Islet precursor cell (in vitro differentiated cells): ENCODE measurements around the gene PLXNC1.

Experiments used
- DNase-seq: peaks from one replicate; pipeline ENCODE4 v3.0.0-alpha.2; 2018

The PLXNC1 gene

DNA sequence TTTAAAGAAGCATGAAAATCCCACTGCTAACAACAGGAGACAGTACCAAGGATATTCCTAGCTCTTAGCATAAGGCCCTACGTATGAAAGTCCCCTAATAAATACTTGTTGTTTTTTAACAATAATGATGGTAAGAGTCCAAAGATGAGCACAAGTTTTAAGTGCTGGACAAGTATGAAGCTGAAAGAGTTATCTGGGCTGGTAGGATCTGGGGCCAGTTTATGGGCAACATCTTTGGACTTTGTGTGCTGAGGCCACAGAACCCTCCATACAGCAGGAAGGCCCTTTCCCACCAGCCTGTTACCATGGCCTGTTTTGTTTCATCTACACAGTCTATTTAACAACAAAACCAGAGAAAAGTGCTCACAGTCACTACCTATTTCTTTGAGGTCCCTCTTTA is 12.5 kb upstream of the PLXNC1 start:
- DNase-seq = no peak

- DNase-seq = no peak
These were observed 8.6 kb upstream of the PLXNC1 start for GRCh38 chr12:94139816-94140215.

- peak; percentile 86 for DNase-seq
These were observed 7.8 kb upstream of the PLXNC1 start for GRCh38 chr12:94140556-94140955.

DNA sequence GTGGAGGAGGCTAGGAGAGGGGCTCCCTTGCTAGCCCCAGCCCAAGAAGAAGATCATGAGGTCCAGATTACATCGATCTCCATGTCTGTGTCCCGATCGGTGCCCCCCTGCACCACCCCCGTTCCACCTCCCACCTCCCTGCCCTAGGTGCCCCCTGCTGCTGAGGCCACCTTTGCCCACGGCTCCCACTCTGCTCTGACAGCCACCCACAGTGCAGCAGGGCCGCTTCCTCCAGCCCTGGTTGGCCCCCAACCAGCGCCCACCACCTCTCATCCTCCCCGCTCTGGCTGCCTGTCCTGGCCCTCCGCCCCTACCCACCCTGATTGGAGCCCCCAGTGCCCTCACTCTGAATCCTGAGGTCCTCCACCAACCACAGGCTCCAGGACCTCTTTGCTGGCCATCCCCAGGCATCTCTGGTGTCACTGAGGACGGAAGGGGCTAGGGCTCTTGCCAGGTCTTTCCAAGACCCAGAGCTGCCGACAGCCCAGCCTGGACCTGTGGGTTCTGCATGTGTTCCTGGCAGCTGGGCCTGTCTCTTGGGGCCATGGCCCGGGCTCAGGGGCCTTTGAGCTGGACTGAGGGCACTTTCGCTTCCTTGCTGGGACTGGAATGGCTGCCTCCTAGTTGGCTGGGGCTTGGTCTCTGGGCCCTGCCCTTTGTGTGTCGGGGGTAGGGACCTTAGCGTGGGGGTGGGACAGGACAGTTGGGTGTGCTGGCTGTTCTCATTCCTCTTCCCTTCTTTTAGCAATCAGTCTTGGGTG is 7.2 kb upstream of the PLXNC1 start:
- no peak for DNase-seq

GRCh38 chr12:94141892-94142291 is 6.5 kb upstream of the PLXNC1 start:
- DNase-seq = no peak

DNA sequence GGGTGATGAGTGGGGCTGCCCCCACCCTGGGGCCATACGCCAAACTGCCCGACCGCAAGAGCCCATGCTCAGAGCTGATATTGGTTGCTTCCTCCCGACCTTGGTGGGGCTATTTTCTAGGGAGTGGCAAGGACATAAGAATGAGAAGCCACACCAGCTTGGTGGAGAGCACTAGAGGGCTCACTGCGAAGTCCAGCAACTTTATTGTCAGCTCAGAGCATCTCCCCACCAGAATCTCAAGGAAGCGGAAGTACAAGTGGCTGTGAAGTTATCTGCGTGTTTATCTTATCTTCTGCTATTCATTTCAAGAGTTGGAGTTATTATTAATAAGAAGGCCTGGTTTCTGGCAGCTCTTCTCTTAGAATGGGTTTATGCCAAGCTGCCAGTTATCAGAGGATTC is 4.9 kb upstream of the PLXNC1 start:
- DNase-seq = no peak

GRCh38 chr12:94143951-94144350 is 4.4 kb upstream of the PLXNC1 start:
- DNase-seq = no peak

DNA sequence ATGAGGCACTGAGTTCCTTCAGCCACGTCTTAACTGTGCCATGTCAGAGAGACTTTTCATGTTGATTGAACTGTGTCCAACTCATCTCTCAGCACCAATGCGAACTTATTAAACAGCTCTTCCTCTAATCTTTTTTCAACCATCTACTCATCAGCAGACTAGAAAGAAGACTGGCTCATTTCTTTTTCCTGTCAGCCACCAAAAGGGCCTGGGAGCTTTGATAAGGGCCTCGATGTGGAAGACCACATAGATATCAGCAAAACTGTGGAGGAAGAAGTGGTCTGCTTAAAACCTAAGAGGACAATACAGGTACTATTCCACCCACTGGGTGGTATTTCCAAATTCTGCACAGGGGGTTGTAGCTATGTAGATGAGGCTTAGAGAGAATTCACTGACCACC is 3.6 kb upstream of the PLXNC1 start:
- DNase-seq = no peak

GRCh38 chr12:94145191-94145983 is 3.0 kb upstream of the PLXNC1 start:
- DNase-seq = no peak

DNA sequence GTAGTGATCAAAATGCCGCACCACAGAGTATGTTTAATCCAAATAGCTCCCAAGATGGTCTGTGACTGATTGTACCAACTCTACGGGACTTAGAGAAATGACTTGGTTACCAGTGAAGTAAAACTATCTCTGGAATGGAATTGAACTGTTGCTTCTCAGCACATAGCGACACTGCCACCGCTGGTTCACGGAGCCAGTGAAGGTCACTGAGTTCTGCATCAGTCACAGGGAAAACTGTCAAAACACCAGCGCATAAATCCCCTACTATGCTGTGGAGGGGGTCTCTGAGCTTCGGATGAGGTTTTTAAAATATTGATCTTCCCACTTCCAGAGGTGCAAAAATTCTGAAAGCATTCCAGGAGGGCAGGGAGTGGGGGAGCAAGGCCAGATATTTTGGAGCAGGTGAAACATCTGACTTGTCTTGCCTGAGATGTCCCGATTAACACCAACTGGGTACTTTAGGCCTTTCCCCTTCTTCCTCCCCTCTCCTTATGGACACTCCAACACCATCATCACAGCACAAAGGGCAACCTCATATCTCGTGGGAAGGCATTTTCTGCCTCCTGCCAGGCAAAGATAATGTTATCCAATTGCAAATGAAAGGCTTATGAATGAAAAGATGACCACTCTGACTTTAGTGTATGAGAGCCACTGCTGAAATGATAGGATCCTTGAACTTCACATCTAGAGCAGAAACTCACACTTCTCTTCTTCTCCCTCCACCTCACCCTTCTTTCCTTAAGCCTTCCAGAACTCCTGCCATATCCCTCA is 2.0 kb upstream of the PLXNC1 start:
- no peak for DNase-seq

DNA sequence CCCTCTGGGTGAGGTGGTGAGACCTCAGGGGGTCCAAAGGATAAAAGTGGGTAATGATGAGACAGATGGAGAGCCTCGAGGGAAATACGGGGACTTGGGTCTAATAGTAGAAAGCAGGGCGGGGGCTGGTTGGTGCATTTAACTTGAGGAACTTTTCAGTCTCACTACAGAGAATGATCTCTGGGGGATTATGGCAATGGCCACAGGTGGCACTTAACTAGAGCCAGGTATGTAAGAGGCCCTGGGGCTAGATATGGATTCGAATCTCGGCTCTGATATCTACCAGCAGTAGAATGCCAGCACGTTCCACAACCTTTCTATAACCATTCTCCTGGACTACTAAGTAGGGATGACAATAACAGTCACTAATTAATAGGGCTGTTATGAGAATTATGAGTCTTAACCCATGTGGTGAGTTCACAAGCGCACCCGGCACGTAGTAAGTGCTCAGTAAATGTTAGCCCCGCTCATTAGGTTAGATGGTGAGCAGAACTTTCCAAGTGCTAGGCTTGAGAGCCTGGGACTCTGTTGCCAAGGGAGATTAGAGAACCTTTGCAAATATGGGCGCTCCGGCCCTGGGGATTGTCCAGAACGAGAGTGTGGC is 888 bp upstream of the PLXNC1 start:
- DNase-seq = no peak

DNA sequence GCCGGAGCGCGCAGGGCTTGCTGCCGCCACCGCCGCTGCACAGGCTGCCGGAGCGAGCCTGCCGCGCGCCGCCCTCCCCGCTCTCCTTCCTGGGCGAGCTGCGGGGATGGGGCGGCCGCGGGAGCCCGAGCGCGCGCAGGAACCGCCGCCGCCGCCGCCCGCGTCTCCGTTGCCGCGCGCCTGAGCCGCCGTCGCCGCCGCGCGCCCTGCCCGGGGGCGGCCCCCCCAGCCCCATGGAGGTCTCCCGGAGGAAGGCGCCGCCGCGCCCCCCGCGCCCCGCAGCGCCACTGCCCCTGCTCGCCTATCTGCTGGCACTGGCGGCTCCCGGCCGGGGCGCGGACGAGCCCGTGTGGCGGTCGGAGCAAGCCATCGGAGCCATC is 352 bp downstream of the PLXNC1 start:
- DNase-seq = no peak

GRCh38 chr12:94149119-94149780 is 873 bp downstream of the PLXNC1 start:
- DNase-seq = peak; percentile 90

- peak; percentile 88 for DNase-seq
These were observed 1.4 kb downstream of the PLXNC1 start for GRCh38 chr12:94149781-94150239.

- DNase-seq = peak; percentile 66
These were observed 2.1 kb downstream of the PLXNC1 start for GRCh38 chr12:94150240-94151121.

DNA sequence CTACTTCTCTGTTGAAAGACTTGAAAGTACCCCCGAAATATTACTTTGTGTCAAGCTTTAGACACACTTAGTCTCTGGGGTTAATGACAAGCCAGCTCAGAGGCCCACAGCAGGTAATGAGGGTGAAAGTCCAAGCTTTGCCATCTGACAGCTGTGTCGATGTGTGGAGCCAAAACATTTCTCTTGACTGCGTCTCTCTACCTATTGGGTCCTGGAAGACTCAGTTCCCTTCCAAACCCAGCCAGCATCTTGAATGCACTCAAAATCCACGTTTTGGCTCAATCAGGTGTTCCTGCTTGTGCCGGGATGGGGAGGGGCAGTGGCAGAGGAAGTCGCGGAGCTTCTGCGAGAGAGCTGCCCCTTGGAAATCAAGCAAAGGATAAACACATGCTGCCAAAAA is 3.2 kb downstream of the PLXNC1 start:
- no peak for DNase-seq

DNA sequence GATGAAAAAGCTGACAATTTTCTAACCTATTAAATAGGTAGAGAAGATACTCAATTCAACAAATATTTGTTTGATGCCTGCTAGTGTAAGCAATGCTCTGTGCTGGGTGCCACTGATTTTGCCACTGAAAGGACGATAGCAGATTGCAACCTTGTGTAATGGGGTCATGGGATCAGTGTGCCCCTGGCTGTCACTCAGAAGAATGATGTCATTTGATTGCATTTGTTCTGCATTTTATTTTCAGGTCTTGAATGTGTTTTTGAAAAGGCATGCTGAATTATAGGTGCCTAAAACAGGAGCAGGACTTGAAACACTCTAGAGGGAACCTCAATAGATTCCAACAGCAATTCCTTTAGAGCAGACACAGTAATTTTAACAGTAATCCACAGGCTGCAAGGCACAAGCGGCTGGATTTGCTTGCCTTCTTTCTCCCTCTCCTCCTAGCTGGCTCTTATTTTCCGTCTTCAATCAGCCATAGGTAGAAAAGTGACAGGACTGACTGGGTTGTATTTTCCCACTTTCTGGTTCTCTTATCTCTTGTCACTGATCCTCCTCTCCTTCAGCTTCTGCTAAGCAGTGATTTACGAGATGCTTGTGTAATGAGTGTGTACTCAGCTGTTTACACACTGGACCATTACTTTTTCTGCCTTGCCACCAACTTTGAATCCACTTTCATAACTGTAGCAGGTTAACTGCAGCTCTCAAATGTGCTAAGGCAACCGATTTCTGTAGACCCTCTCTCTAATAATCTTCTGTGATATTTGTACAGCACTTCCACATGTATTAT is 4.1 kb downstream of the PLXNC1 start:
- no peak for DNase-seq

DNA sequence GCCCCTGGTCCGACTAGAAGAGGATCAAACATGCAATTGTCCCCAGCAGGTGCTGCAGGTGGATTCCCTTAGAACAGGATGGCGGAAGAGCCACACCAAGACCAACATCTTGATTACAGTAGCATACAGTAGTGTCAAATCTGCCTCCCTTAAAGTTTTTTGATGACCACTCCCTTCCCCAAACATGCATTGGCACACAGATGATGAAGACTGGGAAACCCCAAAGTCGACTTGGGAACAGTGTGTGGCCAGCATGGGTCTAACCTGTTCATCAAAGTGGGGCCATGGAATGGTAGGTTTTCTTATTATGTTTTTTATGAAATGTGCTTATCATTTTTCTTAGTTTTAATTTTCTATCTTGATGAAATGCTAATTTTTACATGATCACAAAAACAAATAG is 8.8 kb downstream of the PLXNC1 start:
- no peak for DNase-seq

DNA sequence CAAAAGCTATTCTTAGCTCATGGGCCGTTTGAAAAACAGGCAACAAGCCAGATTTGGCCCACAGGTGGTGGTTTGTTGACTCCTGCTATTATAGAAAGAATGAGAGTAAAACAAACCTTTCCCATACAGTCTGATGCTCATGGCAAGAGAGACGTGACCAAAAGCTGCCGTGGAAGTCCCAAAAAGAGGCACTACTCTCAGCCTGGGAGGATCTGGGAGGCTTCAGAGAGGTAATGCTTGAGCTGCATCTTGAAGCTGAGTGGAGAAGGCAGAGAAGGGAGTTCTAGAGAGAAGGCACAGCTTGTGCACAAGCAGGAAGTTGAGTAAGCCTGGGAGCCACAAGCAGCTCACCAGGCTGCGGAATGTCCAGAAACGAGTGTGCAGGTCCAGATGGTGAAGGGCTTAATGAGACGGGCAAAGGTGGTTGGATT is 9.6 kb downstream of the PLXNC1 start:
- DNase-seq = no peak

DNA sequence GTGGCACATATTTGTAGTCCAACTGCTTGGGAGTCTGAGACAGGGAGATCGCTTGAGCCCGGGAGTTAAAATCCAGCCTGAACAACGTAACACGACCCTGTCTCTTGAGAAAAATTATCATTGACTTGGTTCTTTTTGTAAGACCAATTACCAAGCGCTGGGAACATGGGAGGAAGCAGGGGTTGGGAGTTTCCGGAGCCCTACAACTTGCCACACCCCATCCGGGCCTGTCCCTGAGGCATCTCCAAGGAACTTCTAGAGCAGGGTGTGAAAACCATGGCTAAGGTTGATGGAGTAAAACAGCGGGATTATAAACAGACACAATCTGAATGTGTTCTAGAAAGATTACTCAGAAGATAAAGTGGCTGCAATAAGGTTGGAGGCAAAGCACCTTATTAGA is 10.3 kb downstream of the PLXNC1 start:
- no peak for DNase-seq

- no peak for DNase-seq
These were observed 13.7 kb downstream of the PLXNC1 start for GRCh38 chr12:94162108-94162507.
